DMS79 treated with DMSO at 0.1 percent for 48 hours (cell line): ENCODE results near the gene CARTPT.
A peak's percentile ranks its signal among the peaks of the same experiment; 100 is the strongest.

ENCODE experiments used
- DNase-seq: peaks from one replicate; lab custom pipeline; 2025; lab: John Stamatoyannopoulos, UW

CARTPT gene

GRCh38 chr5:71719063-71719964 is at the start of gene CARTPT:
CARTPT (plus strand) TSS chr5:71719275; CDS start chr5:71719294, 19 bp downstream.
- no peak for DNase-seq

GRCh38 chr5:71677977-71678376 is 41.1 kb upstream of the CARTPT start:
- no peak for DNase-seq

- no peak for DNase-seq
Measured at GRCh38 chr5:71679714-71680113, 39.4 kb upstream of the CARTPT start.

- DNase-seq, result no peak
Measured at GRCh38 chr5:71680510-71680909, 38.6 kb upstream of the CARTPT start.

GRCh38 chr5:71681296-71681695 is 37.8 kb upstream of the CARTPT start:
- DNase-seq, result peak; percentile 82

GRCh38 chr5:71684309-71684708 is 34.8 kb upstream of the CARTPT start:
- no peak for DNase-seq

- no peak for DNase-seq
Measured at GRCh38 chr5:71693828-71694427, 25.1 kb upstream of the CARTPT start.

GRCh38 chr5:71695071-71695470 is 24.0 kb upstream of the CARTPT start:
- no peak for DNase-seq

- DNase-seq, result no peak
Measured at GRCh38 chr5:71695595-71695994, 23.5 kb upstream of the CARTPT start.

- no peak for DNase-seq
Measured at GRCh38 chr5:71697967-71698366, 21.1 kb upstream of the CARTPT start.

- DNase-seq, result no peak
Measured at GRCh38 chr5:71699233-71699632, 19.8 kb upstream of the CARTPT start.

GRCh38 chr5:71699751-71700150 is 19.3 kb upstream of the CARTPT start:
- DNase-seq, result no peak

GRCh38 chr5:71700803-71701202 is 18.3 kb upstream of the CARTPT start:
- DNase-seq, result no peak

- DNase-seq, result no peak
Measured at GRCh38 chr5:71701407-71701806, 17.7 kb upstream of the CARTPT start.

GRCh38 chr5:71703941-71704340 is 15.1 kb upstream of the CARTPT start:
- no peak for DNase-seq

GRCh38 chr5:71705421-71705820 is 13.7 kb upstream of the CARTPT start:
- DNase-seq, result no peak

GRCh38 chr5:71706906-71707305 is 12.2 kb upstream of the CARTPT start:
- DNase-seq, result no peak

- no peak for DNase-seq
Measured at GRCh38 chr5:71711610-71712009, 7.5 kb upstream of the CARTPT start.

- no peak for DNase-seq
Measured at GRCh38 chr5:71714911-71715310, 4.2 kb upstream of the CARTPT start.

- no peak for DNase-seq
Measured at GRCh38 chr5:71727978-71728377, 8.9 kb downstream of the CARTPT start.

GRCh38 chr5:71731015-71731414 is 11.9 kb downstream of the CARTPT start:
- DNase-seq, result no peak

GRCh38 chr5:71732011-71732410 is 12.9 kb downstream of the CARTPT start:
- no peak for DNase-seq

GRCh38 chr5:71734141-71734540 is 15.1 kb downstream of the CARTPT start:
- DNase-seq, result no peak
